NCI-H526 treated with DMSO at 0.1 percent for 48 hours (cell line): ENCODE measurements around the gene IQCH.
"Not testable (repeated sequence)": the region's sequence is repeated elsewhere in the genome, so short reads cannot be mapped to it uniquely, and the experiment has no call there.

ENCODE experiments used
- DNase-seq: peaks from one replicate; lab custom pipeline; 2025; lab: John Stamatoyannopoulos, UW

Gene IQCH

GRCh38 chr15:67246606-67247005, 8.0 kb upstream of the IQCH start:
- DNase-seq = not testable (repeated sequence)

- DNase-seq = no peak
These were observed 6.5 kb upstream of the IQCH start for GRCh38 chr15:67248011-67248505.

GRCh38 chr15:67249830-67250229, 4.8 kb upstream of the IQCH start:
- no peak for DNase-seq

DNA sequence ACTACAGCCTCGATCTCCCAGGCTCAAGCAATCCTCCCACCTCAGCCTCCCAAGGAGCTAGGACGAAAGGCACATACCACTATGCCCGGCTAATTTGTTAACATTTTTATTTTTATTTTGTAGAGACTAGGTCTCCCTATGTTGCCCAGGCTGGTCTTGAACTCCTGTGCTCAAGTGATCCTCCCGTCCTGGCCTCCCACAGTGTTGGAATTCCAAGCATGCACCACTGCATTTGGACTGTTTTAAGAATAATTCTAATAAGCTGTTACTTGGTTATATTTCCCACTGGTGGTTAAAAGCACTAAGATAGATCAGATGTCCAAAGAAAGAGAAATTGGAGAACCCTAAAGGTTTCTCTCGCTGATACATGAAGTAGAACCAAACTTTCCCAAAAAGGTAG, 3.3 kb upstream of the IQCH start:
- DNase-seq = no peak

DNA sequence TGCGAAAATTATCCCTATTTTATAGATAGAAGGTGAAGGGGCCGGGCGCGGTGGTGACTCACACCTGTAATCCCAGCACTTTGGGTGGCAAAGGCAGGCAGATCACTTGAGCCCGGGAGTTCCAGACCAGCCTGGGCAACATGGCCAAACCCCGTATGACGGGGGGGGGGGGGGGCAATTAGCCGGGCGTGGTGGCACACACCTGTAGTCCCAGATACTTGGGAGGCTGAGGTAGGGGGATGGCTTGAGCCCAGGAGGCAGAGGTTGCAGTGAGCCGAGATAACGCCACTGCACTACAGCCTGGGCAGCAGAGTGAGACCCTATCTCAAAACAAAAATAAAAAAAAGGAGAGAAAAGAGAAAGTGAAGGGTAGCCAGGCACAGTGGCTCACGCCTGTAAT, 1.5 kb upstream of the IQCH start:
- no peak for DNase-seq

GRCh38 chr15:67253549-67254237, 893 bp upstream of the IQCH start:
- DNase-seq = no peak

DNA sequence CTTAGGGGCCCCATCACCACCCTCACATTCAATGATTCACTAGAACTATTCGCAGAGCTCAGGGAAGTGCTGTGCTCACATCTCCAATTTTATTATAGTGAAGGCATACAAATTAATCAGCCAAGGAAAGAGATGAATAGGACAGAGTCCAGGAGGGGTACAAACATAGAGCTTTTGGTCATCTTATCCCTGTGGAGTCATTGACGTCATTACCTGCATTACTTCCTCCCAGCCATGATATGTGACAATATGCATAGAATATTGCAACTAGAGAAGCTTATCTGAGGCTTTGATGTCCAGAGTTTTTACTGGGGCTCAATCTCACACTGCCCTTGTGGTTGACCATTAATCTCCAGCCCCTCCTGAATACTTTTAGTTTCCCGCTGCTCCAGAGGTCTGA, 1.5 kb downstream of the IQCH start:
- no peak for DNase-seq

- not testable (repeated sequence) for DNase-seq
These were observed 3.8 kb downstream of the IQCH start for GRCh38 chr15:67258412-67258811.

DNA sequence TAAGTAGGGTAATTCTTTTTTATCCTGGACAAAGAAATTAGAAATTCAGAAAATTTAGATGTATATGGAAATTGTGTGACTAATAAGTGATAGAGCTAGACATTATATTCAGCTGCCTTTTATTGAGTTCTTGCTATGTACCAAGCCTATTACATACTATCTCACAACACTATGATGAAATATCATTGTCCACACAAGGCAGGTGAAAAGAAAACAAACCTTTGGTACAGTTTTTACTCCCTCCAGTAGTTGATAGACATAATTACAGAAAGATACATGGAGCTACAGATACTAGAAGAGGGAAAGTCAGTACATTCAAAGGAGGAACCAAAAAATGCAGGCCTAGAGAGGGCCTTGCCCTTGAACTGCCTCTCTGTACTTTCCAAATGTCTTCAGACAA, 4.8 kb downstream of the IQCH start:
- DNase-seq = no peak

DNA sequence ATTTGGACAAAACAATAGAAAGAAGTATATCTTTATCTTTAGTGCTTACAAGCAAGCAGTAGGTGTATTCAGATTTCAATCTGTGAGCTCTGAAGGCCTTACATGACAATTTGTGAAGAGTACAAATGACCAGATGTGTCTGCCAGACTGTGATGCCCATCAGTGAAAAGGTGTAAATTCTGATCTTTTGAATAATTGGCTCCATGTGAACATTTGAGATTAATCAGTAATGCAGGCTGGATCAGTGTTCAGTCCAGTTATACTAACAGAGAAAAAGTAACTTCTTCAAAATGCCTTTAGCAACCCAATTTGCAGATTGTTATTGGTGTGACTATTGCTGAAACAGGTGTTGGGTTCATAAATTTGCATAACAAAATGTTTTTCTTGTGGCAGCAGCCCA, 5.2 kb downstream of the IQCH start:
- no peak for DNase-seq

- no peak for DNase-seq
These were observed 12.3 kb downstream of the IQCH start for GRCh38 chr15:67266870-67267269.

DNA sequence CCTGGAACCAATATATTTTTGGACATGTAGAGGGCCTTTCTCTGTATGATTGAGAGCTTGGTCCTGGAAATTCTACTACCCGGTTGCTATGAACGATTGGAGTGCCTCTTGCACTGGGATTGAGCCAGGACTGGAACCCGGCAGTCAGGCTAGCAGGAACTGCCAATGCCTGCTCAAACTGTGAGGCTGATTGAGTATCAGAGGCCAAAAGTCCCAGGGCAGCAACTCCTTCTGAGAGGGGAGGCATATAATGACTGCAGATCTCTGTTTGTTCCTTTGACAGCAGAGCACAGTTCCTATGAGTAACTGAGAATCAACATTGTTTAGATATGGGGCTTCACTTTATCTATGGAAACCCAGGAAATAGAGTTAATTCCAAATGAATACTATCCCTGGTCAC, 12.9 kb downstream of the IQCH start:
- DNase-seq = no peak

DNA sequence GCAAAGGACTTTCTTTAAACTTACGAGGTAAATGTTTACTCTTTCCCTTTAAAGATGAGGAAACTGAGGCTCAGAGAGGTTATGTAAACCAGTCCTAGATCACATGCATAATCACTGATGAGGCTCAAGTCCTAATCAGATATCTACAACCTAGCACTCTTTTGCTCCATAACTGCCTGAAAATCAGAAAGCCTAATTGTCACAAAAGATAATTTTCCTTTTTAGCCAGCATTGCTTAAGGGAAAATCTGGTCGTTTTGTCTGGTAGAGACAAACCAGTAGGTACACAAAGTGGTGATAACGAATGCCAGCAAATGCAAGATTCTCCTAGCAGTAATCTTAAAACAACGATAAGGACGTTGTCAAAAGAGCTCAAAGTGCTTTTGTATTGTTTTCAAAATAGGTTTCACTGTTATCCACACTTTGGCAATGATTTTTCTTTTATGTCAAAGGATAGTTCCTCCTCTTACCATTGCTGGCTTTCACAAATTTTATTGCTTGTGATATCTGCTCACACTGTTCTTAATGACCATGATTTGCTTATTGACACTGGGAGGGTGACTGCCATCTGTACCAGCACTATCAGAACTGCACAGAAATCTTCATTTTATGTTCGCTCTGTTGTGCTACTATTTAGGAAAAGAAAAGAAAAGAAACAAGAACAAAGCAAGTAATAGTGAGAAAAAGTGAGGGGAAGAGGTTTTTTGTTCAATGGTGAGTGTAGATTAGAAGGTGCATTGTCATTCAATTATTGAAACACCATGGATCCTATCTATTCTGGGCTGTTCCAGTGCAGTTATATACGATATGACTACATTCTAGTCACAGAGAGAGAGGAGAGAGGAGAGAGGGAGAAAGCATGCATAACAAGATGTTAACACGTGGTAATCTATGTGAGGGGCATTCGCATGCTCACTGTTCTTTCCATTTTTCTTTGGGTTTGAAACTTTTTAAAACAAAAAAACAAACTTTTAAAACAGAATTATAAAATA, 13.7 kb downstream of the IQCH start:
- DNase-seq = no peak

- DNase-seq = no peak
These were observed 19.6 kb downstream of the IQCH start for GRCh38 chr15:67274236-67274635.

GRCh38 chr15:67276666-67277065, 22.1 kb downstream of the IQCH start:
- no peak for DNase-seq

- DNase-seq = no peak
These were observed 25.6 kb downstream of the IQCH start for GRCh38 chr15:67280217-67280616.

GRCh38 chr15:67281714-67282113, 27.1 kb downstream of the IQCH start:
- DNase-seq = no peak

DNA sequence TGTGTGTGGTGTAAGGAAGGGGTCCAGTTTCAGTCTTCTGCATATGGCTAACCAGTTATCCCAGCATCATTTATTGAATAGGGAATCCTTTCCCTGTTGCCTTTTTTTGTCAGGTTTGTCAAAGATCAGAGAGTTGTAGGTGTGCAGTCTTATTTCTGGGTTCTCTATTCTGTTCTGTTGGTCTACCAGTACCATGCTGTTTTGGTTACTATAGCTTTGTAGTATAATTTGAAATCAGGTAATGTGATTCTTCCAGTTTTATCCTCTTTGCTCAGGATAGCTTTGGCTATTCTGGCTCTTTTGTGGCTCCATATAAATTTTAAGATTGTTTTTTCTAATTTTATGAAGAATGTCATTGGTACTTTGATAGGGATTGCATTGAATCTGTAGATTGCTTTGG, 31.0 kb downstream of the IQCH start:
- not testable (repeated sequence) for DNase-seq

DNA sequence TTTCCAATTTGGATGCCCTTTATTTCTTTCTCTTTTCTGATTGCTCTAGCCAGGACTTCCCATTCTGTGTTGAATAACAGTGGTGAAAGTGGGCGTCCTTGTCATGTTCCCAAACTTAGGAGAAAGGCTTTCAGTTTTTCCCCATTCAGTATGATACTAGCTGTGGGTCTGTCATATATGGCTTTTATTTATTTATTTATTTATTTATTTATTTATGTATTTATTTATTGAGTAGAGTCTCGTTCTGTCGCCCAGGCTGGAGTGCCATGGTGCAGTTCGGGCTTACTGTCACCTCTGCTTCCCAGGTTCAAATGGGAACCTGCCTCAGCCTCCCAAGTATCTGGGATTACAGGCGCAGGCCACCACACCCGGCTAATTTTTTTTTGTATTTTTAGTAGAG, 31.8 kb downstream of the IQCH start:
- DNase-seq = not testable (repeated sequence)

DNA sequence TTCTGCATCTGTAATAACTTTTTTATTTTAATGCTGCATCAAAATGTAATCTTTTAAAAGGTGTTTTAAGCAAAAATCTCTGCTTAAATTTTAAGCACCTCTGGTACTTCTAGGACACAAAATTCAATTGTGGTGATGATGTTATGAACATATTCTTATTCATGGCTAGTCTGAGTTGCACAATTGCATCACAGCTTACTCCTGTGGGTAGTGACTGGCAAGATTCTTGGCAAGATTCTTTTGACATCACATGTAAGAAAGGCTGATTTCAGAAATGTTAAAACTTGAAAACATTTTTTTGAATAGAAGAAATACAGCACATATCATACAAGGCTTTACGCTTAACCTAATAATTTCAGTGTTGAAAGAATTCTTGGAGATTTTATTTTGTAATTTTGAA, 35.7 kb downstream of the IQCH start:
- DNase-seq = no peak

DNA sequence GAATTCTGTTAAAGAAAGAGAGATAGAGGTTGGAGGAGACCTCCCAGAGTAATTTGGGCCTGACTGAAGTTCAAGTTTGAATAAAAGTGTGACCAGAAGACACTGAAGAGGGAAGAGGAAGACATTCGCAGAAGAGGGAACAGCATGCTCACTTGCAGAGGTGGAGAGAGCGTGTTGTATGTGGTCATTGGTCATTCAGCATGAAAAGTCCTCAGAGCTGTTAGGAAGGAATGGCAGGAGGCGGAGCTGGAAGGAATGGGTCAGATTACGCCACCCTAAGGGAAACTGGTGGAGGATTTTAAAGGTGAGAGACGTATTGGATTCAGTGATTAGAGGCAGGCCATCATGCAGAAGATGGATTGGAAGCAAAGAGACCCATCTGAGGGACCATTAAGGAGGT, 41.6 kb downstream of the IQCH start:
- DNase-seq = no peak

GRCh38 chr15:67296684-67297083, 42.1 kb downstream of the IQCH start:
- no peak for DNase-seq
